Lower lobe of right lung (tissue), 2 donors: Measurements from ENCODE around the gene CSF3R. TPM values are rescaled to one million over a fixed set of nuclear protein-coding genes. Genes with fewer than 3 reads are reported as not detected.

Experiments used
- ATAC-seq, 2 donors: fragments of 200-7000 bp; cut with Tn5 transposase; one replicate each; pipeline ENCODE4 v1.9.1; 2020 to 2022; ENCODE audit warnings: mild to moderate bottlenecking in 2 of 2, moderate library complexity in 2 of 2
- DNase-seq: peaks from one replicate; pipeline ENCODE4 v3.0.0-alpha.2; 2020
- H3K27ac ChIP-seq: fragments of 200-600 bp; one replicate; pipeline ENCODE4 v1.8.0; 2022
- H3K27me3 ChIP-seq: fragments of 200-600 bp; one replicate; pipeline ENCODE4 v1.8.0; 2022; ENCODE audit warnings: low read depth
- H3K36me3 ChIP-seq: fragments of 200-600 bp; one replicate; pipeline ENCODE4 v1.8.0; 2022; ENCODE audit warnings: mild to moderate bottlenecking
- H3K4me1 ChIP-seq: fragments of 200-600 bp; one replicate; pipeline ENCODE4 v1.8.0; 2022
- H3K4me3 ChIP-seq: fragments of 200-600 bp; one replicate; pipeline ENCODE4 v1.8.0; 2022; ENCODE audit warnings: mild to moderate bottlenecking
- H3K9me3 ChIP-seq: fragments of 200-600 bp; one replicate; pipeline ENCODE4 v1.8.0; 2022
- CTCF ChIP-seq: fragments of 200-600 bp; IDR thresholded peaks from one replicate; pipeline ENCODE4 v1.8.0; 2022; ENCODE audit warnings: antibody characterized with exemption, mild to moderate bottlenecking
- intact Hi-C: fragments of 100-400 bp; cut with DNase I; formaldehyde crosslinking; loops from one replicate; pipeline ENCODE4 v1.11.0; 2022
- total RNA-seq: library from RNA; stranded (reverse); fragmentation: NEBNext Ultra II Directional; extraction: Animal tissue kit (Norgen Biotek cat#: 25700); gene quantifications from one replicate; pipeline ENCODE4 v1.2.1, GENCODE V29; 2021
- donor health status: DM: no; HTN: yes; CAD: no; lungs with severe emphysema.

Gene CSF3R
- total RNA-seq, 1 donor from 2014 or later, result 214 TPM

- Histone ChIP-seq H3K9me3 (no peaks in the 10 kb centered on the region), H3K27ac (no peak overlapping the region), H3K4me1 (no peaks in the 10 kb centered on the region), H3K27me3 (no peaks in the 10 kb centered on the region), H3K36me3 (no peaks in the 10 kb centered on the region), H3K4me3 (no peak overlapping the region)
- ATAC-seq (no peak), DNase-seq (no peak)
- intact Hi-C loops, result no loop called here
- TF ChIP-seq CTCF, result no peak
Measured at GRCh38 chr1:36528361-36529349, 45.9 kb upstream of the CSF3R start.

GRCh38 chr1:36525166-36525565 is 42.5 kb upstream of the CSF3R start:
- DNase-seq (no peak), ATAC-seq (no peak)
- Histone ChIP-seq H3K4me3 (no peak overlapping the region), H3K4me1 (no peaks in the 10 kb centered on the region), H3K27ac (no peak overlapping the region), H3K27me3 (no peaks in the 10 kb centered on the region), H3K9me3 (no peaks in the 10 kb centered on the region), H3K36me3 (no peaks in the 10 kb centered on the region)
- no peak for TF ChIP-seq CTCF
- intact Hi-C loops, result no loop called here

GRCh38 chr1:36524359-36525062 is 41.8 kb upstream of the CSF3R start:
- no peaks in the 10 kb centered on the region for H3K36me3 ChIP-seq
- H3K27ac ChIP-seq, result no peak overlapping the region
- intact Hi-C loops, result no loop called here
- H3K9me3 ChIP-seq, result no peaks in the 10 kb centered on the region
- no peak for TF ChIP-seq CTCF
- no peaks in the 10 kb centered on the region for H3K27me3 ChIP-seq
- no peaks in the 10 kb centered on the region for H3K4me1 ChIP-seq
- H3K4me3 ChIP-seq, result no peak overlapping the region
- ATAC-seq (no peak), DNase-seq (no peak)

- no peaks in the 10 kb centered on the region for H3K9me3 ChIP-seq
- intact Hi-C loops, result no loop called here
- no peak for DNase-seq
- no peak overlapping the region for H3K27ac ChIP-seq
- H3K4me1 ChIP-seq, result no peaks in the 10 kb centered on the region
- TF ChIP-seq CTCF, result no peak
- ATAC-seq, result no peak
- no peaks in the 10 kb centered on the region for H3K27me3 ChIP-seq
- no peak overlapping the region for H3K4me3 ChIP-seq
- no peaks in the 10 kb centered on the region for H3K36me3 ChIP-seq
Measured at GRCh38 chr1:36523850-36524249, 41.1 kb upstream of the CSF3R start.

GRCh38 chr1:36523230-36523495 is 40.5 kb upstream of the CSF3R start:
- intact Hi-C loops, result no loop called here

More at GRCh38 chr1:36523230-36523495, 40.5 kb upstream of the CSF3R start:
- H3K4me1 ChIP-seq, result no peaks in the 10 kb centered on the region
- no peak for TF ChIP-seq CTCF
- no peak overlapping the region for H3K27ac ChIP-seq
- DNase-seq (no peak), ATAC-seq (no peak)
- no peaks in the 10 kb centered on the region for H3K9me3 ChIP-seq
- H3K4me3 ChIP-seq, result no peak overlapping the region
- H3K27me3 ChIP-seq, result no peaks in the 10 kb centered on the region
- no peaks in the 10 kb centered on the region for H3K36me3 ChIP-seq
